C1 segment of cervical spinal cord (tissue), 14 donors: ENCODE measurements around the gene FBN2.

Experiments
- DNase-seq, 14 donors: peaks; one replicate each; lab custom pipeline; 2025; lab: John Stamatoyannopoulos, UW

The FBN2 gene

DNA sequence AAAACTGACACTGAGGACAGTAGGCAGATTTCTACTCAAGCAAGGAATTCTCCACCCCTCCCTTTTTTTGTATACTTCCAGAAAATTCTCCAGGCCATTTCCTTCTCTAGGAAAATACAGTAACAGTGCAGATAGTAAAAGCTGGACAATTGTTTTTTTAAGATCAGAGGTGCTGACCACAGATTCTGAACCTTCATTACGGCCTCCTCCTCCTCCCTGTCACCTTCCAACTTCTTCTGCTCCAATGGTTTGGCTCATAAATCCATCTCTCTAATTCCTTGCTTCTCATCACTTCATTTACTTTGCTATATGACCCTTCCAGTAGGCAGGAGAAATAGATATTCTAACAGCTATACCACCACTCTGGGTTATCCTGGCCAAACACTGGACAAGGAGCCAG lies 220.6 kb downstream of the FBN2 start:
- no peak for DNase-seq

DNA sequence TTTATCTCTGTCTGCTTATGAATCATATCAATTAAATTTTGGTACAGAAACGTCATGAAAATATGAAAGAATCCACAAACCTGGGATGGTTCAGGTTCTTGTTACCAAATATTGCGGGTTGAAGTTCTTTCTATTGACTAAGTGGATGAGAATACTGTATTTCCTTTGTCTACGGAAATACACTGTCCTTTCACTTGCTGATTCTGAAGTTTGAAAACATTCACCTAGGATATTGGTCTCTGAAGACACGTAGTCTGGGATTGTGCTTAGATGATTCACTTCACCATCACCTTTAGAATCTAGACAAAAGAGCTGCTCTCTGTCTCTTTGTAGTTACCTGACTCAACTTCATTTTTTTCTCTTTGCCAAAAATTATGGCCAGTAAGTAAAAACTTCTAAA lies 222.4 kb downstream of the FBN2 start:
- DNase-seq = no peak

DNA sequence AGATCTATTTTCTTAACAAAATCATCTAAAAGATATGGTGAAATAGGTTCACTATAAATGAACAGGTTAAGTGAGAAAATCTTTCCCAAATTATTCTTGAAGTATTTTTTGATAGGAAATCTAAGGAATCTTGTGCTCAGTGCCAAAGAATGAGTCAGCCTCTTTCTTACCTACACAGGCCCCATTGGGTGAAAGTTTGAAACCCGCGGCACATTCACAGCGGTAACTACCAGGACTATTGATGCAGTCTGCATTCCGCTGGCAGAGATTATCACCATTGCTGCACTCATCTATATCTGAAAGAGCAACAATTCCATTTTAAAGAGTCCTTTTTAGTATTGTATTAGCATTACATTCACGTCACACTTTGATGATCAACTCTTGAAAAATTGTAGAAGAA lies 232.7 kb downstream of the FBN2 start:
- DNase-seq = no peak

DNA sequence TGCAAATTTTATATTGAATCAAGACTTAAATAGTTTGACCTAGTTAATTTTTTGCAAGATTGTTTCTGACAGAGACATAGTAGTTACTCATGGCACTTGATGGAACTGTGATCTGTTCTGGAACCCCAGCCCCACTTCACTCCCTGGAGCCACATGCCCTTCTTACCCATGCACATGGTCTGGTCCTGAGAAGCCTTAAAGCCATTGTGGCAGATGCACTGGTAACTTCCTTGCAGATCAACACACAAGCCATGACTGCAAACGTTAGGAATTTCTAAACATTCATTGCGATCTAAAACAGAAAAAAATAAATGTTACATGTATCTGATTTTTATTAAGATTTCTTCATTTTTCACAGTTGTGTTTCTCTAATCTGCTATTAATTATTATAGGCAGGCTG lies 233.3 kb downstream of the FBN2 start:
- no peak for DNase-seq

DNA sequence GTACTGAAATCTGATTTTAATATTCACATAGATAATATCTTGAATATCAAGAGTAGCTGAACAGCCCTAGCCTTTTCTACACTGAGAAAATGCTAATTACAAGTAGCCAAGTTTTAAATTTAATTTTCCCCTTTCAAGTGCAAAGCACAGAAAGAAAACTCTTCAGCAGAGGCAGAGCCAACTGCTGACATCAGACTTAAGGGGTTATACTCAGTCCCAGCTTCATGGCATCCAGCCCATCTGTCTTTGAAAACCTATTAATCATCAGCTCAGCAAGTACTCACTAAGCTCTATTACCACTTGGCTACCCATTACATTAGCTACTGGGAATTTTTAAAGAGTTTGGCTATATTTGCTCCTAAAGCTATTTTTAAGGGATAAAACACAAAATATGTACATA lies 234.0 kb downstream of the FBN2 start:
- DNase-seq = no peak

DNA sequence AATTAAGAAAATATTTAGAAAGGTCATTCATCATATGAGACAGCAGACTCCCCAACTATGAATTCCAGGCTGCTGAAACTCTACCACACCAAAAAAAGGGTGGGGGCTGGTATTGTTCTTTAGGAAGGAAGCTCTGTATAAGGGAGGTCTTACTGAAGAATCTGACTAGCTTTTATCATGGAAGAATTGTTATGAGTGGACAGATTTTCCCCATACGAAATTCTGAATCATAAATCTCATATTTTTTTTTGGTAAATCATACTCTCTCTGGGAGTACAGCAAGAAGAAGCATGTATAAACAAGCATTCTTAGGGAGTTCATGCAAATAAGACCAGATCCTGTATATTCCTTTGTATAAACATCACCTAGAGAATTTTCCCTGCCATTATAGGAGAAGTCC lies 234.5 kb downstream of the FBN2 start:
- no peak for DNase-seq

DNA sequence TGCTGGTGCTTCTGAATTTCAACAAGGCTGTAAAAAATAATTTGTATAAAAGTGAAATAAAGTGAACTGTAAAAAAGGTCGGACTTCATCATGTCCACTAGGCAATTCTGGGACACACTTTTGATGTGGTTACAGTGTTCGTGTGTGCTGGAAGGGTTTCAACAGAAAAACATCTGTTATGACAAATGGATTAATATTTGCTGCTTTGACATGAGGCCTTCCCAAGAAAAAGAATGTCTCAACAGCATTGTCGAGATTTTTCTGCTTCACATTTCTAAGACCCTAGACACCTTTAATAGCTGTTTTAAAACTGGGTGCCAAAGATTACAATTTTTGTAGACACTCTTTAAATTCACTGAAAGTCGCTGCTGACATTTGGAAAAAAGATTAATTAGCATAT lies 237.9 kb downstream of the FBN2 start:
- DNase-seq = no peak

DNA sequence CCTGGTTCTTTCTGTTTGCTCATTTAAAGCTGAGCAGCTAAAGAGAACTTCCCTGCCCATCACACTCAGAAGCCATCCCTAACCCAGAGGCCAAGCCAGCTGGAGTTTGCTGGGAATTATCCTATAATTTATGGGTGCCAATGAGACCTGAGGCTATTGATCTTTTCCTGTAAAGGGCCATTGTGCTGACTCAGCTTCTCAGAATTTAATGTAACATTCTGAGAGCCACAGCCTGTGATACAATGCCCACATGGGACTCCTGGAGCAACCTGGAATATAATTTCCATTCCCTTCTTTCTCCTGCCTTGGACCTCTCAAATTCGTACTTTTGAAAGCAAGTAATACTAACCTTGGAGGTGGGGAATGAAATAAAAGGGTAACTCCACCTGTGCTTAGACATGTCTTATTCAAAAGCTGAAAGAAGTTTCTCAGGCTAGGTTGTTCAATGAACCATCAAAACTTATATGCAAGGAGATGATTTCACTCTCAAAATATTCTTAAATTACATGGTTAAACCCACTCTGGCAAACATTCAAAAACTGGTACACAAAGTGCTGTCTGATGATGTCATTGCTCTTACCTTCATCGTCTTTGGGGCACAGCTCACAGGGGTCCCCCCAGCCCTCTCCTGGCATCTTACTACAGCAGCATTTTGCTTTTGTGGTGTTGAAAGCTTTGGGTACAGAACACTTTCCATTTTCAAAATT lies 247.7 kb downstream of the FBN2 start:
- DNase-seq = no peak

DNA sequence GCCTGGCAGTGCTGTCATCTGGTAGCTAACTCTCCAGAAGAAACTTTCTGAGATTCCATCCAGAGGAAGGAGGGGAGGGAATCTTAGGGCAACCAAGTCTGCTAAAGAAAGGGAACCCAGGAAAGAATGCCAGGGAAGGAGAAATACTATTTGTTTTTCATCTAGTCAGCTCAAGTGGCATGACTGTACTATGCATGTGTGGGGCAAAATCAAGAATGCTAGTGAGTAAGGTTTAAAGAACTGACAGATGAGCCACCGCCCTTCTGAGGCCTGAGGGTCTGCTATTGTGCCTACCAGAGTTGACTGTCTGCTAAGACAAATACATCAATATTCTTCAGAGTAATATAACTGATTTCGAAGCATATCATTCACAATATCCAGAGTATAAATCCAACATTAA lies 250.3 kb downstream of the FBN2 start:
- no peak for DNase-seq

DNA sequence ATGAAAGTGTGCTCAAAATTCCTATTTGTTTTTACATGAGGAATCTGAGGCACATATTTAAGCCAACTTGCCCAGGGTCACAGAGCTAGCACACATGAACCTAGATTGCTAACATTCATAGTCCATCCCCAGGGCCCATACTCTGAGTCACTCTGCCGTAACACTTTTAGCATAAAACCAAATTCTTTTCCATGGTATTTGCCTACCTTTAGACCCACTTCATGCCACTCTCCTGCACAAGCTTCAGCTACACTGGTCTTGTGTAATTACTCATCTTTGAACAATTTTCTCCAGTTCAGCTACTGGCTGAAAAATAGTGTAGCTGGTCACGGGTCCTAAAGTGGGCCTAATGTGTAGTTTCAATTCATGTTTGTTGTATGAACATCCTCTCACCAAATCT lies 253.8 kb downstream of the FBN2 start:
- no peak for DNase-seq

DNA sequence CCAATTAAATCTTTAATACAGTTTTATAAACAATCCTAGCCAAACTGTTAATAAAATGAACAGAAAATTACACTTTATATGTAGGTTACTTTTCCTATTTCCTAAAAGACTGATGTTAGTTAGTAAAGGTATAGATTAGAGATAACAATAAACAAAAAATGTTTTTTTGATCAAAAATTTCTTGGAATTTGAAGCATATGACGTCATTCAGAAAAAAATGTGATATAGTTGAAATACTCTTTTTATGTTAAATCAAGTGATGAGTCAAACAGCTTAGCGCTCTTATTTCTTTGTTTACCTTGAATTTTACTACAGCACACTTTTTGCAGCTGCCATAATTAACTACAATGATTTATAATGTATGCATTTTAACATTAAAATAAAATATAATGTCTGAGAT lies 258.7 kb downstream of the FBN2 start:
- DNase-seq = no peak

DNA sequence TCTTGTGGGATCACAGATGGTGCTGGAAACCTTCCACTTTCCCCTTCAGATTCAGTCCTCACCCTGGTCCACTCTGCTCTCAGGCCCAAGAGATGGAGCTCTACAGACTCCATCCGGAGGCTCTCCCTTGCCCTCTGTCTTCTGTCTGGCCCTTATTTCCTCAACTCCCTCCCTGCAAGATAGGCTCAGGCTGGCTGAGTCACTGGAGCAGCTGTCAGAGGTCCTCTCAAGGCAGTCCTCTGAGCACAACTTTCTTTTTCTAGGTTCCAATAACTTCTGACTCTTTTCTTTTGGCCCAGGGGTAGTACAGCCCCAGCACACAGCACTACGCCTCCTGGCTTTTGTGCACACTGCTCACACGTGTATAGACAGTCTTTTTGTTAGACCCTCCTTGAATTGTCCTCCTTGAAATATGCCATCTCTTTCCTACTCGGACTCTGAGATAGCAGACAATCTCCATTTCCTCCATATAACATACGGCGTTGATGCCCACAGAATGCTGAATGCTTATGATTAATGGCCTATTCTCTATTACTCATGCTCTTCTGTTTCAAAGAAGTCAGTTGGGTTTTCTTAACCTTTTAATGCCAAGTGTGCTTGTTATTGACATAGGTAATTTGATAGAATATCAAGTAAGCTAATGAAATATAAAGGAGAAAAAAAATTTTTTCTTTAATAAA lies 261.4 kb downstream of the FBN2 start:
- DNase-seq = no peak

DNA sequence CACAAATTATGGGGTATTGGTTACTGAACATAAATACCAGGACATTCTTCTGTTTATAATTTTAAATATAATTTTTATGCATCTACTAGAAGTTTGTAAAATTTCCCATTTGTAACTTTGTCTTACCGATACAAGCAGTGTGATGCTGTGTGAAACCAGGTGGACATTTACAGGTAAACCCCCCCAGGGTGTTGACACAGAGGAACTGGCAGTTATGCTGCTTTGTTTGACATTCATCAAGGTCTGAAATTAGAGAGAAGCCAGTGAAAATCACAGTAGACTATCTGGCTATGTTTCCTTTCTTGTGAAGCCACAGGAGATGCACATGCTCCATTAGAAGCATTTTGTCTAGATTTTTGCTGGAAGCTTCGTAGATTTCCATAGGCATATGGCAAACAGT lies 263.6 kb downstream of the FBN2 start:
- DNase-seq = no peak

DNA sequence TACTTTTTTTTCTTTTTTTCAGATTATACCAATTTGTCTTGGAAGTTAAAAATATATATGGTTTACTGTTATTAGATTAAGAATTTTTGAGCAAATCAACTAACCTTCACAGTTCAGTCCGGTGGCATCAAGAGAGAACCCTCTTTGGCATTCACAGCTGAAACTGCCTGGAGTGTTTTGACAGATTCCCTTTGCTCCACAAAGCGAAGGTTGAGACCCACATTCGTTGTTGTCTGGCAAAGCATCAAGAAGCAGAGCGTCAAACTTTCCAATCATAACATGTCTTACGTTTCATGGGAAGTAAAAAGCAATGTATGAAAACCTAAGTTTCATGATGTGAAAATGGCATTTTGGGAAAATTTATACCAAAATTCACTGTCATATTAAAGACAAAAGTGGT lies 264.3 kb downstream of the FBN2 start:
- DNase-seq = no peak

DNA sequence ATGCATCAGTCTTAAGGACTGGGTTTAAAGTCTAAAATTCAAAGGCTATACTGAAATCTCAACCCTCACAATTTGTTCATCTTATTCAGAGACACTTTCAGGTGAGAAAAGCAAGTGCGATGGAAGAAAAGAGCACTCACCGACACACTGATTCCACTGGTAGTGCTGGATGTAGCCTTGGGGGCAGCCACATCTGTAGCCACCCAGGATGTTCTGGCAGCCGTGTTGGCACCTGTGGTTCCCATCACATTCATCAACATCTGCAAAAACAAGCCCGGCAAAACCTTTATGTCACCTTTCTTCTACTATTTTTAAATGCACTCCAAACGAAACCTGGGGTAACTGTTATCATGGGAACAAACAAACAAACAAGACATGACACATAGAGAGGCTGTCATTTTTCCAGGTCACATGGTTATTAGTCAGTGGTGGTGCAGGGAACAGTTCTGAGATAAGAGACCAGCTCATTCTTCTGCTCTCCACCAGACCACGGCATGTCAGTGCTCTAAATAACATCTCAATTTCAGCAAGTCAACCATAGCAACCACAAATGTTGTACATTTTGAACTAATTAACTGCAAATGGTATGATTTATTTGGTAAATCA lies 266.1 kb downstream of the FBN2 start:
- no peak for DNase-seq

DNA sequence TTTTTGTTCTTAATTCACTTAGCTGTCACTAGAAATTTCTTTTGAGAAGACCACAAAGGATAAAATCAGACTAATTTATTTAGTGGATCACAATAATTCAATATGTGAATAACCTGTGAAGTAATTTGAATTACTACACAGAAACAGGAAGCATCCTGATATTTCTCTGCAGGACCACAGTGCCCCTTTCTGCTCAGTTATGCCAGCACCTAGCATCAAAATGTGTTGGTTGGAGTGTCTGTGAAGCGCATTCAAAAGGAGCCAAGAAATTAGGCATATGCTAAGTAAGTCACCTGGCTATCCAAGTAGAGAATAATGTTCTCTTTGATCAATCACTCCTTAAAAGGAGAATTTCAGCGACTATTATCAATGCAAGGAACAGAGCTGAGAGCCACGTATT lies 267.0 kb downstream of the FBN2 start:
- no peak for DNase-seq

DNA sequence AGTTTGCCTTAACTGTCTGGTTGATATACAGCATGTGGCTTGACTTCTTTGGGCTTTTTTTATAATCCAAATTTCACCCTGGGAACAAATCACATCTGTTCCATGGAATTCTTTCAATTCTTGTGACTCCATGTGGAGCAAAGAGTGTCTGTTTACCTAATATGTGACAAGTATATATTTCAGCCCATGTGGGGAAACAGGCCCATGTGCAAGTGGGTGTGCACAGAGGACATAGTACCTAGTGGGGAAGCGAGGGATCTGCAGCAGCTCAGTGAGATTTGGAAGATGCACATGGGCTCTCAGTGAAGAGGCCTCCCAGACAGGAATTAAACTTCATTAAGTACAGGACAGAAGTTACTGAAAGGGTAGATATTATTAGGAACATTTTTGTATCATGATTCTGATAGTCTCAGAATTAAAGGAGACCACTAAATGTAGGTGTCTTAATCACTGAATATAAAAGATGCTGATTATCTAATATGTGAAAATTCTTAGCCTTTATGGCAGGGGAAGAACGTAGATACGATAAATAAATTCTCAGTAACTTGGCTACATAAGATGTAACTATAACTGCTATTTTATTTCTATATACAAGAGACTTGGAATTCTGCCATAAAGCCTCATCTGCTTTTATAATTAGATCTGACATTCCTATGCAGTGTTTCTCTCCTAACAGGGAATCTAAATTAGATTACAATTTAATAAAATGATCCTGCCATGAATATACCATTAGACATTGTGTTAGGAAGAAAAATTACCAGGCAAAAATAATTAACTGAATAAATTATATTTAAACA lies 273.3 kb downstream of the FBN2 start:
- DNase-seq = no peak

DNA sequence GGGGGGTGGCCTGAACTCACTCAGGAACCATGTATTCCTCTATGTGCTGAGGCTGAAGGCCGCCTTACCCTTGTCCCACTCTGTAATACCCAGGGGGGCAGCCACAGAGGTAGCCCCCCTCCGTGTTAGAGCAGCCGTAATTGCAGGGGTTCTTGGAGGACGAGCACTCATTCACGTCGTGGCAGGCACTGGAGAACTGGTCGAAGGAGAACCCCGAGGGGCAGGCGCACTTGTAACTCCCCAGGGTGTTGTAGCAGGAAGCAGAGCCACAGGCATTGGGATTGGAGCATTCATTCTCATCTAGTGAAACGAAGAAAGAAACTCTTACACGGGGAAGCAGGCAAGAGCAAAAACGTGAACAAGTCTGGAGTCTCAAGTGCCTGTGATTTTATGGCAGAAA lies 274.7 kb downstream of the FBN2 start:
- DNase-seq = no peak

DNA sequence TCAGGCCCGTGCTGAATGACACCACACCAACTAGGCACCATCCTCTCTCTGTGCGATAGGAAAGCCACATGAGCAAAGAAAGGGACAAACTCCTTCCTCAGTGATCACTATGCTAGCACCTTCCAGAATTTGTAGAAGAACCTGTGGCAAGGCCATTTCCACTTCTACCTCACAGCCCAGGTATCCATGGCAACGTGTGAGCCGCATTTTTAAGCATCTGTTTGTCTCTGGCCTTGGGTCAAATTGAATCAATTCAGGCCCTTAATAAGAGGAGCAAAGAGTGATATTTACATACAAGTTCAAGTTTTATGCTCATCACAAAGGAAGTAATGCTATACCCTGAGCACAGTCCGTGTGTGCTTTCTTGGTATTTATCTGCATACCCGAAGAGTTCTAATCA lies 275.1 kb downstream of the FBN2 start:
- no peak for DNase-seq

DNA sequence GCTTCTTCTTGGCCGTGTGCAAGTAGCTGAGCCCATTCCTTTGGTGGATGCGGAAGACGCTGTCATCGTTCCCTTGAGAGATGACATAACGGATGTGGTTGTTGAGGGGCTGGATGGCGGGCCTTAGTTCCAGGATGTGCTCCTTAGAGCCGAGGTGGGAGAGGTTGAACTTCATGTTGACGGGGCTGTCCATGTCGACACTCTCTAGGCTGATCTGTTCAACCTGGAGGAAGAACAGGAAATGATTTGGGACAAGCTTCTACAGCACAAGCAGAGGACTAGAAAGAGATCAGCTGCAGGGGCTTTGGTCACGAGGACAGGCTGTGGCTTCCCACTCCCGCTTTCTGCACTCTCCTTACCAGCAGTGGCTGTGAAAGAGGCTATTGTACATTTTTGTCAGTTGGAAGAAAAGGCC lies 278.4 kb downstream of the FBN2 start:
- no peak for DNase-seq

DNA sequence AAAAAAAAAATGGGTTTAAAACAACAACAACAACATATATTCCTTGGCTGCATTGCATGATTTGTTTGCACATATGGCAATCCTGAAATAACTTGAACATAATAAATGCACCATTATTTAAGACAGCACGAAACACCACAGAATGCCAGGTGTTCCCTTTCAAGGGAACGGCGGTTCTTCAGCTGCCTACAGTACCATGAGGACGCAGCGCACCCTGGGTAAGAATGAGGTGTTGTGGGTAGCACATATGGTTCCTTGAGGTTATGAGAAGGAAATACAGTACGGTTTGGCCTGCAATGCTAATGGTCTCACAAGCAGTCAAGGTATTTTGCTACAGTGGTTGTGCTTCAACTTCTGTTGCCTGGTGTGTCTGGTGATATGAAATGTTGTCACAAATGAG lies 279.7 kb downstream of the FBN2 start:
- DNase-seq = no peak

DNA sequence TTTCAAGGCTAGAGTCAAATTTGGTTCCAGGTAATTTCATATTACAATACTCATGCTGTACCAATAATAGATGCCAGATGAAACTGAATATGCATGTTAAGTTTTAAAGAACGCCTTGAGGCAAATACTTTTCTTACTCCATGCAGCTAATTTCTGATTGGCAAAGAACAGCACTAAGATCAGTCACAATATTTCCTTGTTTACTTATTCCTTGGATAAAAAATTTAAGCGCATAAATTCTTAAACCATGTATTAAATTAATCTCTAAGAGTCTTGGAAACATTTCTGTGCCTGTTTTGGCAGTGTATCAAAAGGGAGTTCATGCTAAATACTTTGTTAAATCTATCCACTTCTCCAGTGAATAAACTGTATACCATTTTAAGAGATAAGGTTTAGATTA lies 281.0 kb downstream of the FBN2 start:
- DNase-seq = no peak

DNA sequence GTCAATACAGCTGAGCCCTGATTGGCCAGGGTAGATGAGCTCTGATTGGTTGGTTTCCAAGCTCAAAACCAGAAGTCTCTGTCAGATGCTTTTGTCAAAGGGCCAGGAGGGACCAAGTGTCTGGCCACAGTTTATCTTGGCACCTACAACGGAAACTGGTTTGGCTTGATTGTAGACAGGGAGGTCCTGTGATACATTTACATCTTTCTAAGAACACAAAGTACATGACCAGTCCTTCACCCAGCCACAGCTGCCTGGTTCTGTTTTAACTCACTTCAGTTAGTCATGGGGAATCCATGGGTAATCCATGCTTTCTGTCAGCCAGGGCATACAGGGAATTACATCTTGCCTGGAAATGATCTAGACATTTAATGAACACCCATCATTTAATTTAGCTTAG lies 283.3 kb downstream of the FBN2 start:
- DNase-seq = no peak
